Calu3 (cell line): ENCODE results near the gene GRPEL2. TPM values are rescaled to one million over a fixed set of nuclear protein-coding genes. Genes with fewer than 3 reads are reported as not detected.

Experiments
- BruUV-seq: library from RNA; stranded (reverse); fragments of 400-500 nt; replicated peaks from 2 replicates; lab custom pipeline; 2021; lab: Mats Ljungman, UMichigan
- CTCF ChIA-PET: fragments of 300-600 bp; sonication (Branson Sonifier 250); formaldehyde crosslinking; loops from one replicate; lab custom pipeline; 2022; ENCODE audit warnings: antibody characterized with exemption; lab: Charles Lee
- DNase-seq: peaks from one replicate; pipeline ENCODE4 v3.0.0; 2022
- H3K27ac Mint-ChIP-seq: one replicate; pipeline ENCODE4 v1.8.0; 2022; ENCODE audit warnings: mixed read lengths; ENCODE audit not compliant: unreplicated experiment
- H3K27me3 Mint-ChIP-seq: one replicate; pipeline ENCODE4 v1.8.0; 2022; ENCODE audit warnings: mixed read lengths; ENCODE audit not compliant: unreplicated experiment
- H3K36me3 Mint-ChIP-seq: one replicate; pipeline ENCODE4 v1.8.0; 2022; ENCODE audit warnings: mild to moderate bottlenecking, moderate library complexity, mixed read lengths; ENCODE audit not compliant: insufficient read depth, unreplicated experiment
- H3K4me1 Mint-ChIP-seq: one replicate; pipeline ENCODE4 v1.8.0; 2022; ENCODE audit warnings: mild to moderate bottlenecking, low read depth, mixed read lengths; ENCODE audit not compliant: unreplicated experiment
- H3K4me3 Mint-ChIP-seq: one replicate; pipeline ENCODE4 v1.8.0; 2022; ENCODE audit warnings: mild to moderate bottlenecking, low read depth, moderate library complexity, mixed read lengths; ENCODE audit not compliant: unreplicated experiment
- H3K9me3 Mint-ChIP-seq: one replicate; pipeline ENCODE4 v1.8.0; 2022; ENCODE audit warnings: low read depth, mixed read lengths; ENCODE audit not compliant: unreplicated experiment
- intact Hi-C: fragments of 100-400 bp; cut with micrococcal nuclease; formaldehyde crosslinking; loops from one replicate; pipeline ENCODE4 v1.10.0; 2022; ENCODE audit not compliant: unreplicated experiment
- total RNA-seq: library from RNA; stranded (reverse); gene quantifications from 2 replicates; pipeline ENCODE4 v1.2.3, GENCODE V29; 2022
- TF ChIP-seq, protein P1 (sequence below): fragments of 200-600 bp; IDR thresholded peaks from one replicate; pipeline ENCODE4 v1.8.0; 2022; ENCODE audit warnings: antibody characterized with exemption; ENCODE audit not compliant: unreplicated experiment

GRPEL2 gene
- total RNA-seq, 1 experiment from 2014 or later: 28.2 TPM

DNA sequence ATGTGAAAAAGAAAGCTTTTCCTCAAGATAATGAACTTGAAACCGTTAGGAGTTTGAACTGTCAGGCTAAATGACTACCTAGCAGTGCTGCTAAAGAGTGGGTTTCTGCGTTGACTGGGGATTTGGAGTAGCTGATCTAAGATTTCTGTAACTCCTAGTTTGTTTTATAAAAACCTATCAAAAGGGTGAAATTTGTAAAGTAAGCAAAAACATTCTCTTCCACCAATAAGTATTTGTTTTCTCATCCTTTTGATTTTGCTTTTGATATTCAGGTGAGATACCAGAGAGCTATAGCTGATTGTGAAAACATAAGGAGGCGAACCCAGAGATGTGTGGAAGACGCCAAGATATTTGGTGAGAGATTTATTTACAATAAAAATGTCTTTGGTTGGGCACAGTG lies 4.1 kb downstream of the GRPEL2 start:
- H3K9me3 Mint-ChIP-seq: no peaks in the 10 kb centered on the region
- intact Hi-C loops: no loop called here
- no peaks in the 10 kb centered on the region for H3K27me3 Mint-ChIP-seq
- peaks cover 21% of the 10 kb centered on the region for H3K4me1 Mint-ChIP-seq
- BruUV-seq: no TSS peak
- CTCF ChIA-PET: no interaction called here
- H3K27ac Mint-ChIP-seq: no peak overlapping the region
- TF ChIP-seq, protein P1, sequence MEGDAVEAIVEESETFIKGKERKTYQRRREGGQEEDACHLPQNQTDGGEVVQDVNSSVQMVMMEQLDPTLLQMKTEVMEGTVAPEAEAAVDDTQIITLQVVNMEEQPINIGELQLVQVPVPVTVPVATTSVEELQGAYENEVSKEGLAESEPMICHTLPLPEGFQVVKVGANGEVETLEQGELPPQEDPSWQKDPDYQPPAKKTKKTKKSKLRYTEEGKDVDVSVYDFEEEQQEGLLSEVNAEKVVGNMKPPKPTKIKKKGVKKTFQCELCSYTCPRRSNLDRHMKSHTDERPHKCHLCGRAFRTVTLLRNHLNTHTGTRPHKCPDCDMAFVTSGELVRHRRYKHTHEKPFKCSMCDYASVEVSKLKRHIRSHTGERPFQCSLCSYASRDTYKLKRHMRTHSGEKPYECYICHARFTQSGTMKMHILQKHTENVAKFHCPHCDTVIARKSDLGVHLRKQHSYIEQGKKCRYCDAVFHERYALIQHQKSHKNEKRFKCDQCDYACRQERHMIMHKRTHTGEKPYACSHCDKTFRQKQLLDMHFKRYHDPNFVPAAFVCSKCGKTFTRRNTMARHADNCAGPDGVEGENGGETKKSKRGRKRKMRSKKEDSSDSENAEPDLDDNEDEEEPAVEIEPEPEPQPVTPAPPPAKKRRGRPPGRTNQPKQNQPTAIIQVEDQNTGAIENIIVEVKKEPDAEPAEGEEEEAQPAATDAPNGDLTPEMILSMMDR: no peak
- no peak overlapping the region for H3K4me3 Mint-ChIP-seq
- peaks cover 90% of the 10 kb centered on the region for H3K36me3 Mint-ChIP-seq
- DNase-seq: no peak

DNA sequence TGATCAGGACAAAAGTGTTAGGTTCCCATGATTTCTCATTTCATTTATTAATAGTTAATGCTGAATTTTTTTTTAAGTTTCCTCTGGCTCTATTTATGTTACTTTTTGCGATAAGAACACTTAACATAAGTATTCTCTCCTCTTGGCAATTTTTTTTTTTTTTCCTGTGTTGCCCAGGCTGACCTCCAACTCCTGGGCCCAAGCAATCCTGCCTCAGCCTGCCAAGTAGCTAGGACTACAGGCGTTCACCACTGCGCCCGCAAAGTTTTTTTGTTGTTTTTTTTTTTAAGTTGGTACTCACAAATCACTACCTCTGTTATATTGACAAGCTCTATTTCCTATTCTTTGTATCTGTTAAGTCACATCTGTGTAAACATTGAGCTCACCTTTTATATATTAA lies 6.9 kb downstream of the GRPEL2 start:
- no peak overlapping the region for H3K4me3 Mint-ChIP-seq
- H3K27ac Mint-ChIP-seq: no peak overlapping the region
- peaks cover 77% of the 10 kb centered on the region for H3K36me3 Mint-ChIP-seq
- CTCF ChIA-PET: no interaction called here
- H3K27me3 Mint-ChIP-seq: no peaks in the 10 kb centered on the region
- intact Hi-C loops: no loop called here
- no TSS peak for BruUV-seq
- no peaks in the 10 kb centered on the region for H3K9me3 Mint-ChIP-seq
- H3K4me1 Mint-ChIP-seq: peaks cover 8% of the 10 kb centered on the region
- DNase-seq: no peak
- TF ChIP-seq, protein P1: no peak

DNA sequence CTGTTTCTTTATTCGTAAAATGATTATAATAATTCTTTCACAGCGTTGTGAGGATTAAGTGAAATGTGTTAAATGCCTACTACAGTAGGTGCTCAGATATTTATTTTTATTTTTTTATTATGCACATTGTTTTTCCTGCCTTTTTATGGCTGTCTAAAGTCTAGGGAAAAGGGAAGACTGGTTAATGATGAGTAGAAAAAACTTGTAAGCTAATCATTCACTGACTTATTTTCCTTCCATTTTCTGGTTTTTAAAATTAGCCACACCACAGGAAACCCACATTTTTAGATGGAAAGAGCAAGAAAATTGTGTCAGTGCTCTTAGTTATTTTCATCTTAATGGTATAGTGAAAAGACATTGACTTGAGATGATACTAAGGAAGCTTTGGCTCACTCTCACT lies 8.6 kb downstream of the GRPEL2 start:
- H3K9me3 Mint-ChIP-seq: no peaks in the 10 kb centered on the region
- H3K36me3 Mint-ChIP-seq: peaks cover 77% of the 10 kb centered on the region
- no peak overlapping the region for H3K27ac Mint-ChIP-seq
- no peaks in the 10 kb centered on the region for H3K27me3 Mint-ChIP-seq
- CTCF ChIA-PET: interaction anchor here (0.6 to 1.2 kb wide), 3 partner anchors 14 to 243 kb away, joined by 3 to 4 read pairs (median 4); no protein-coding TSS in a partner anchor
- no peaks in the 10 kb centered on the region for H3K4me1 Mint-ChIP-seq
- intact Hi-C loops: no loop called here
- no peak for DNase-seq
- no TSS peak for BruUV-seq
- no peak overlapping the region for H3K4me3 Mint-ChIP-seq
- TF ChIP-seq, protein P1: no peak

- DNase-seq: no peak
- H3K9me3 Mint-ChIP-seq: no peaks in the 10 kb centered on the region
- TF ChIP-seq, protein P1: no peak
- peaks cover 60% of the 10 kb centered on the region for H3K36me3 Mint-ChIP-seq
- BruUV-seq: no TSS peak
- CTCF ChIA-PET: interaction anchor here (0.9 to 3.4 kb wide), 3 partner anchors 11 to 24 kb away, joined by 3 to 27 read pairs (median 3); no protein-coding TSS in a partner anchor
- H3K4me3 Mint-ChIP-seq: no peak overlapping the region
- intact Hi-C loops: no loop called here
- H3K27me3 Mint-ChIP-seq: no peaks in the 10 kb centered on the region
- no peaks in the 10 kb centered on the region for H3K4me1 Mint-ChIP-seq
- no peak overlapping the region for H3K27ac Mint-ChIP-seq
Observed at GRCh38 chr5:149355688-149356087, 10.4 kb downstream of the GRPEL2 start.
